Kidney (tissue), 14 donors: ENCODE results near the gene MPZL1. TPM values are rescaled to one million over a fixed set of nuclear protein-coding genes. Genes with fewer than 3 reads are reported as not detected.
A peak's percentile ranks its signal among the peaks of the same experiment; 100 is the strongest.

Experiments
- DNase-seq, 5 donors: peaks; one replicate each; pipeline ENCODE4 v3.0.0-alpha.2; 2013 to 2020
- FAIRE-seq: peaks from 2 replicates; lab custom pipeline; 2012; peaks lifted over from hg19 to GRCh38; lab: Jason Lieb, UNC
- H3K27ac ChIP-seq, 2 donors: one replicate each; pipeline ENCODE4 v1.7.0; 2013; ENCODE audit warnings: low read depth in 2 of 2, low read length in 2 of 2, inconsistent platforms in 1 of 2
- H3K27me3 ChIP-seq: one replicate; pipeline ENCODE4 v1.7.1; 2013; ENCODE audit warnings: low read length, inconsistent platforms; ENCODE audit not compliant: control insufficient read depth, insufficient read depth
- H3K36me3 ChIP-seq, 3 donors: one replicate each; pipeline versions ENCODE4 v1.7.0 to v1.7.1; 2013; ENCODE audit warnings: low read length in 3 of 3, control low read depth in 1 of 3, inconsistent platforms in 1 of 3; ENCODE audit not compliant: insufficient read depth in 3 of 3, control insufficient read depth in 2 of 3
- H3K4me1 ChIP-seq, 3 donors: one replicate each; pipeline versions ENCODE4 v1.7.0 to v1.7.1; 2013; ENCODE audit warnings: low read length in 3 of 3, inconsistent platforms in 1 of 3, low read depth in 1 of 3; ENCODE audit not compliant: control insufficient read depth in 2 of 3, insufficient read depth in 2 of 3
- H3K4me3 ChIP-seq, 3 donors: one replicate each; pipeline versions ENCODE4 v1.7.0 to v1.8.1; 2013; ENCODE audit warnings: low read length in 3 of 3, control low read depth in 1 of 3, inconsistent platforms in 1 of 3
- H3K9ac ChIP-seq, 3 donors: one replicate each; pipeline versions ENCODE4 v1.7.0 to v1.7.1; 2013; ENCODE audit warnings: low read length in 3 of 3, control low read depth in 1 of 3, inconsistent platforms in 1 of 3
- H3K9me3 ChIP-seq, 3 donors: one replicate each; pipeline versions ENCODE4 v1.7.0 to v1.7.1; 2013; ENCODE audit warnings: low read length in 3 of 3, control low read depth in 1 of 3, inconsistent platforms in 1 of 3; ENCODE audit not compliant: control insufficient read depth in 2 of 3, insufficient read depth in 1 of 3
- CTCF ChIP-seq: IDR thresholded peaks from 3 replicates; pipeline ENCODE4 v1.5.1; 2012; ENCODE audit warnings: mild to moderate bottlenecking, moderate library complexity, borderline replicate concordance; ENCODE audit not compliant: insufficient read depth; ENCODE audit errors: extremely low read depth
- intact Hi-C: fragments of 100-400 bp; cut with DNase I; formaldehyde crosslinking; loops from one replicate; pipeline ENCODE4 v1.11.1; 2022
- polyA plus RNA-seq: library from polyadenylated mRNA; stranded (reverse); fragments of 350-450 nt; fragmentation: Illumina TruSeq; extraction: RNeasy Lipid Tissue Mini Kit (QIAGEN cat#74804); gene quantifications from one replicate; pipeline ENCODE4 v1.2.3, GENCODE V29; 2014; ENCODE audit warnings: low read depth, low replicate concordance; ENCODE audit not compliant: insufficient read depth
- total RNA-seq: library from RNA; stranded (reverse); fragmentation: NEBNext Ultra II Directional; extraction: Animal tissue kit (Norgen Biotek cat#: 25700); gene quantifications from one replicate; pipeline ENCODE4 v1.2.1, GENCODE V29; 2021
- donor health status: control.
- donor health status: control.
- donor health status: control.
- donor health status: control.
- donor health status: control.
- donor health status: DM: yes; HTN: yes; CAD: no.
- donor health status: Normal renal cell carcinoma (clear cell type).

The MPZL1 gene
- total and polyA plus RNA-seq, 2 donors from 2014 or later: 42.1 to 98.3 TPM

DNA sequence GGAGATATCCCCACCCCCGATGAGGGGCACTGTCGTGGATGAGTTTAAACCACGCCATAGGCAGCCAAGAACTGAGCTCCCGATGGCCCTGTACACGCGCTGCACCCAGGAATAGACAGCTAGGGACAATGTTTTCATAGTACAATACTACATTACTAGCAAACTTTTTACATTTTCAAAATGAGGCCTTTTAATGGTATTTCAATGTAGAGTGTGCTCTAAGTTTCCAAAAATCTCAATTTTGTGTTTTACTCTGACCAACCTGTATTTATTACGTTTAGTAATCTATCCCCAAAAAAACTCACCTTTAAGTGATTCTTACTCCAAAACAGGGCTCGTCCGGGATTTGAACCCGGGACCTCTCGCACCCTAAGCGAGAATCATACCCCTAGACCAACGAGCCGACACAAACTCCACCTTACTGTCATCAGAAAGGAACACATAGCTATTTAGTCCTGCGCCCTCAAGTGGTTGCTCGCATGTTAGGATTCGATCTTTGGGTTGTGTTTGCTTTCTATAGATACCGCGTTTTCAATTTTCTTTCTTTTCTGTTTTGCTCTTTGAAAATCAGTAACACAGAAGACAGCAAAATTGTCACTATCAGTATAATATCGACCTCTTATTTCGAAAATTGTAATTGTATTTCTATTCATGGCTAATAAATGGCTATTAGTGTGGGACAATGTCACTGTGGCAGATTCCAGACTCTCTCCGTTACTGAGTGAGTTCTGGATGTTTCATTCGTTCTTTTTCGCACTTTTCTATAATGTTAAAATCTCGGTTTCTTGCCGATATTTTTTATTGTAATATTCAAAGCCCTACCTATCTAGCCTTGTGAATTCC is 6.4 kb upstream of the MPZL1 start:
- Histone ChIP-seq H3K9me3 (no peaks in the 10 kb centered on the region), H3K4me1 (no peaks in the 10 kb centered on the region), H3K9ac (peak overlapping the region; percentile 67 to 86 (median 70)), H3K4me3 (peak overlapping the region; percentile 73 to 92 (median 75)), H3K27ac (peak overlapping the region; percentile 18 to 50), H3K36me3 (no peaks in the 10 kb centered on the region), H3K27me3 (no peaks in the 10 kb centered on the region)
- DNase-seq (peak; percentile 84 to 95 (median 93)), FAIRE-seq (peak; percentile 70)
- intact Hi-C loops: no loop called here
- peak; percentile 86 for TF ChIP-seq CTCF

DNA sequence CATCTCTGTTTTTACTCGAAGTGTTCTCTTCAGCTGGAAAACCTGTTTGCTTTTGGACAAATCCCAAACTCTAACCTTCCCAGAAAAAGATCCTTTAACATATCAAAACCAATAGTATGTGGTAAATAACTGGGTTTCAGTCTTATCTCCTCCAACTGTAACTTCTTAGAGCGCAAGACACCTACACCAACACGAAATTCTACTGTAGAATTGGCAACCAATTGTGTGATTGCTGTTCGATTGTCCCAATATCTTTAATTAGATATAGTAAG is 5.8 kb upstream of the MPZL1 start:
- no peak for TF ChIP-seq CTCF
- H3K9ac ChIP-seq: peak overlapping the region; percentile 51 to 67 (median 63)
- no peaks in the 10 kb centered on the region for H3K27me3 ChIP-seq
- H3K27ac ChIP-seq: peak overlapping the region in 1 of 2 donors; percentile 11
- intact Hi-C loops: no loop called here
- DNase-seq (no peak), FAIRE-seq (no peak)
- peak overlapping the region; percentile 73 to 92 (median 75) for H3K4me3 ChIP-seq
- no peaks in the 10 kb centered on the region for H3K9me3 ChIP-seq
- H3K36me3 ChIP-seq: no peaks in the 10 kb centered on the region
- H3K4me1 ChIP-seq: no peaks in the 10 kb centered on the region

DNA sequence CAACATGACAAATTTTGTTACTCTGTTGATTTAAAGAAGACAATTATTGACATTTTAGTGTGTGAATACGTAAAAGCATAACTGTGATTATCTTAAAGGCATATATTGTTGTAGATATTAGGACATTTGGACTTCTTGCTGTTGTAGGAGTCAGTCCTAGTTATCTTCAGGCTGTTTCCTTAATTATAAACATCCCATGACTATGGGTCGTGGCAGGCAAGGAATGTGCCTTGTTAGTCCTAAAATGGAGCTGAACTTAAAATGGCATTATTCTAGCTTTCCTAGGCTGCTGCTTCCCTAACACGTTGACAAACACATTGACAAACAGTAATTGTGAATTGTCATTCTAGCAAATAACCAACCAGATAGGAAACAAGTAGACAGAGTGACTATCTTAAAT is 4.4 kb upstream of the MPZL1 start:
- Histone ChIP-seq H3K9me3 (no peaks in the 10 kb centered on the region), H3K27me3 (no peaks in the 10 kb centered on the region), H3K27ac (no peak overlapping the region), H3K4me1 (no peaks in the 10 kb centered on the region), H3K36me3 (no peaks in the 10 kb centered on the region), H3K9ac (no peak overlapping the region), H3K4me3 (no peak overlapping the region)
- FAIRE-seq (no peak), DNase-seq (no peak)
- intact Hi-C loops: no loop called here
- TF ChIP-seq CTCF: no peak
